ENCODE data around the gene APOBEC3A.
"Not testable (repeated sequence)": the region's sequence is repeated elsewhere in the genome, so short reads cannot be mapped to it uniquely, and the experiment has no call there.

The APOBEC3A gene

DNA sequence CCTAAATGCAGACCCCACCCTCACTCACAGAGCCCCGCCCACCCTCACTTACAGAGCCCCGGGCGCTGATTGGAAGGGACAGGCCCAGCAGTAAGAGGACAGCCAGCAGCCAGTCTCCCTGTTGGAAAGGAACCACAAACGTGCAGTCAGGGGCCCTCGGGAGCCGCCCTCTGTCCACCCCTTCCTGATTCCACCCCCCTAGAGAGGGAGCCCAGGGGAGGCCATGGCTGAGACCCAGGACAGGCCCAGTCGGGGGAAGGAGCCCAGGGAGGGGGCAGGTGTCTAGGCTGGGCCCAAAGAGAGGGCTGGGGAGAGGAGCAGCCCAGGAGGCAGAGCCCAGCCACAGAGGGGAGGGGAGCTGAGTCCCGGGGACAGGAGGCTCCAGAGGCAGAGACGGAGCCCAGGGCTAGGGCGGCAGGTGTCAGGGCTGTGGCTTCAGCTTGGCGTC is 5.9 kb downstream of the APOBEC3A start:
- not testable (repeated sequence) for DNase-seq

DNA sequence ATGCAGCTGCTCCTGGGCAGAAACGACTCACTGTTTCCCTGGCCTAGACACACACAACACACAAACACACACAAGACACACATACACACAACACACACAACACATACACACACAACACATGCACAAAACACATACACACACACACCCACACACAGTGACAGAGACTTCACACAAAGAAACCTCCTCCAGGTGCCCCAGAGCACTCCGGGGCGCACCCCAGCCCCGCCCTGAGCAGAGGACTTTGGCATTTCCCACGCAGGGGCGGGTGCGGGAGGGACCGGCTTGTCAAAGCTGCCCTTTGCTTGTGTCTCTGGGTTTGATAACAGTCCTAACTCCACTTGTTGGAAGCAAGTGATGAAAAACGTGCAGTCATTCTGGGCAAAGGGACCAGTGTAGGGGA is 6.5 kb downstream of the APOBEC3A start:
- no peak for DNase-seq

DNA sequence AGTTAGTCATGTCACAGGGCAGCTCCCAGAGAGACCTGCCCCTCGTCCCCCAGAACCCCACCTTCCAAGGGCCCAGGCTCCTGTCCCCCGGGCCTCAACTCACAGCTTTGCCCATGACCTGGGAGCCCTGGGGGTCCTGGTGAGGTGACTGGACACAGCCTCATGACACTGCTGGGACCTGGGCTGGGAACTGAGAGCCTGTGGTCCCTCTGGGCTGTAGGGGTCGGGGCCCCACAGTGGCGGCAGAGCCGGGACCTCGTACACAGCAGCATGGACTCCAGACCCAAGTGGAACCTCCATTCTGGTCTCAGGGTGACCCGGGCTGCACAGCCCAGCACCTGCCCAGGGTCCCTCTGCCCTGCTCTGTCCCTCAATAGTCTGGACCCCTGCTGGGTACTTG is 6.9 kb downstream of the APOBEC3A start:
- DNase-seq = no peak

DNA sequence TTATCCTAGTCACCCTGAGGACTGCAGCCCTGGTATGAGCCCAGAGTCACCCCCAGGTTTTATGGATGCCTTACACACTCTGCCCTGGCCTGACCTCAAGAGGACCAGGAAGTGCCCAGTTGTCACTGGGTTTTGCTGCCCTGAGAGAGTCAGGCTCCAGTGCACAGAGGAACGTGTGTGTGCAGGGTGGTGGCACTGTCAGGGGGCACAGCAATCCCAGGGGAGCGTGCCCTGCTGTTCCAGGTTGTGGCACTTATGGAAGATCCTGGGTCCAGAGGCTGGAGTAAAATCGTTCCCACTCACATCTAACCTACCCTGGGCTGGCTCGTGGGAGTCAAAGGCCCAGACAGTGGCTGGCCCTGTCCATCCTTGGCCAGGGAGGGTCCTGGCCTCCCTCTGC is 7.6 kb downstream of the APOBEC3A start:
- DNase-seq = no peak

DNA sequence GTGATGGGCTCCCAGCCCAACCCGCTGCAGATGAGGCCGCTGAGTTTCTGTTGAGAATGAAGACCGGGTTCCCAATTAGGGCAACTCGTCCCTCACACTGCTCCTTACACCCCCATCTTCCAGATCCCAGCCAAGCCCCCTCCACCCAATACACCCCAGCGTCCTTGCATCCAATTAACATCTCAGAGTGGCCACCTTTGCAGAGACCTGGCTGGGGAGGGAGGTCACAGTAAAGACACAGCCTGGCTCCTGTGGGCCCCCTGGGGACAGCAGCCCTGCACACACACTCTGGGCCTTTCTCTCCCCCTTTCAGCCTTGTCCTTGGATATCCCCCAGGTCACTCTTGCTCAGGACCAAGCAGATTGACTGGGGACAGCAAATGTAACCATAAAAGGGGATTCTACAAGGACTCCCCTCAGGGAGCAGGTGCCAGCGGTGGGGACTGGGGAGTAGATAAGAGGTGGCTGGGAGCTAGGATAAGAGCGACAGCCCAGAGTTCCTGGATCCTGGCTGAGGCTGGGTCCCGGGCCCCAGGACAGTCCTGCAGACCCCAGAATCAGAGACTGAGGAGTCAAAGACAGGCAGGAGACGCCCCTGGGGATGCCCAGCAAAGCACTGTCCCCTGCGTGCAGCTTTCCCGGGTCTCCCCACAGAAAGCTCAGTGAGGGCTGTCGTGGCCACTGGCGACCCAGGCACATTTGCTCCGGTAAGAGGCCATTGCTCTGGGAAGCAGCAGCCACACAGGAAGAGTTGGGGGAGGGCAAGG is 8.4 kb downstream of the APOBEC3A start:
- DNase-seq = no peak

DNA sequence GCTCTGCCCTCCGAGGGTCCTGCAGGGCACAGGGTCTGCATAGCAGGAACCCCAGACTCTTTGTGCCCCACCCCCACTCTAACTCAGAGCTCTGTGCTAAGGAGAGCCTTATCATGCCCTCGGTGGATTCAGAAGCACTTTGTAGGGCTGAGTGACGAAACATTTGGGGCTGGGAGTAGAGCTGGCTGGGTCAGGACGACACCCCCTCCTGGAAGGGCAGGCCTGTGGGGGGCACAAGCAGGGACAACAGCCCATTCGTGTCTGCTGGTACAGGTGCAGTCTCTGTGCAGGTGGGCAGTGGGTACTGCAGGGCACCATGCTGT is 8.9 kb downstream of the APOBEC3A start:
- no peak for DNase-seq

DNA sequence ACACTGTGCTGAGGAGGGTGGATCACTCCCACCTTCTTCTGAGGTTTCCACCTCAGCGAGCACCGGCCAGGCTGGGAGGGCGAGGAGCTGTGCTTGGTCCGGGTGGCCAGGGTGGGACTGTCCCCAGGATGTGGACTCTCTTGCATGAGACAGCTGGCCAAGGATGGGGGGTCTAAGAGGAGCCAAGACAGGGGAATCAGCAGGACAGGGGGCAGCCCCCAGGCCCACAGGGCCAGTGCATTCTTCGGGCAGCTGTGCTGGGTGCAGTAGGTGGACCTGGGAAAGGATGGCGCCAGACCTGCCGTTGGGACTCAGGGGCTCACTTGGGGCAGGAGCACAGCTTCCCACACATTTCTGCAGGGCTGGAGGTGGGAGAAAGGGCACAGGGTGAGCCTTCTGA is 9.5 kb downstream of the APOBEC3A start:
- DNase-seq = no peak

DNA sequence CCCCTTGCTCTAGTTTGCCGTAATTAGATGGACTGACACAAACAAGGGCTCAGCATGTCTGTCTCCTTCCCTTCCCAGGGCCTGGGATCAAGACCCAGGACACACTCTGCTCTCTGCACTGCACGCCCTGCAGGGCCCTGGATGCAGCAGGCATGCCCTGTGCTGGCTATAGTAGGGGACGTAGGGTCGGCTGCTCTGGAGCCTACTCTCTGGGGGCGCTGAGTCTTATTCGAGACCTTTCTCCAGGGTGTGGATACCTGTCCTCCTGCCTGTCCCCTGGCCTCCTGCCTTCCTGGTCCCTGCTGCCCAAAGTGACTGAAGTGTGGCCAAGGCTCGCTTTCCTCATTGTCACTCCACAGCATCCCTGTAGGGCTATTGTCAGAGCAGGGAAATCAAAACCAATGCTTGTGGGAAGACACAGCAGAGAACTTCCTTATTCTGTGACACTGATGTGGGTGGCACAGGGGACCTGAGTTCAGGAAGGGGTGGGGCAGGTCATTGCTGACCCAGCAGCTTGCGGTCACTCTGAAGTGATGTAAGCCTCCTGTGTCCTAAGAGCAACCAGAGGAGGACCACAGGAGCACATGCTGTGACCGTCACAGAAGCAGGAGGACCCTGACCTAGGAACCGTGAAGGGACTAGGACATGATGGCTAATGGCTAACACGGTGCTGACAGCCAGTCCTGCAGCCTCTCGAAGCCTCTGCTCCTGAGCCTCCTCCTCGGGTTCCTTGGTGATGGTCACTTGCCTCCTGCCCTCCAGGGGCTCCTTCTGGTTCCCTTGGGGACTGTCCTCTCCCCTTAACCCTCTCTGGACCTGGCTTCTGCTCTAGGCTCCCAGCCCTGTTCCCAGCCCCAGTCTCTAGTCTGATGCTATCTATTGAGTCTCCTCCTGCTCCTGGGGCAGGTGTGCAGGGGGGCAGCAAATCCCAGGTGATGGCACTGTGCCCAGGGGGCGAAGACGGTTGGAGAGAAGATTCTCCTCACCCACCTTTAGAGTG is 10.3 kb downstream of the APOBEC3A start:
- no peak for DNase-seq

DNA sequence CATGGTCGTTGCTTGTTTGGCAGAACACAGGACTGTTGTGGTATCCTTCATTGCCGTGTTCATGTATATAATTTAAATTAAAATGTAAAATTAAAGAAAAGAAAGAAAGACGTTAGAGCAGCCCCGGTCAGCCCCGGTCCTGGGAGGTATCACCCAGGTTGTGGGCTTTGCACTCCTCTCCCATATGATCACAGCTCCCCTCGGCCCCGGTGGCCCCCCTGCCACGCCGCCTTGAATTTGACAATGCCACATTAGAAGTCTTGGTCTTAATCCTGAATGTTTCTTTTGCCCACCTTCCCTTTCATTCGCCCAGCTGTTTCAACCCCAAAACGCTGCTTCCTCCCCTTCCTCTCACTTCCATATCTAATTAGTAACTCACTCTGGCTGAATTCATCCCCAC is 11.4 kb downstream of the APOBEC3A start:
- no peak for DNase-seq

DNA sequence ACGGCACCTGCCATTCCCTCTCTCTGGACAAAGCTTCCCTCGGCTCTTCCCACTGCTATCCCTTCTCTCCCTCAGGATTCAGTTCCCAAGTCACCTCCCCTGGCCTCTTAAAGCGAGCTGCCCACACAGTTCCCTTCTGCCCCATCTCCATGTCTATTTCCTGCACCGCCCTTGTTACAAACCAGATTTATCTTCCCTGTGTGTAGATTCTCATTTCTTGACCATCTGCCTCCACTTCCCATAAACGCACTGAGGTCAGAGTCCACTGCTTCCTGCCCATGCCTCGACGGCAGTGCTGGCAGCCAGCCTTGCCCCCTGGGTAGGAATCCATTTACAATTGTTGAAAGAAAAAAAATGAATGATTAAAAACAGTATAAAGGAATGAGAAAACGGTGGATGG is 13.1 kb downstream of the APOBEC3A start:
- DNase-seq = no peak

DNA sequence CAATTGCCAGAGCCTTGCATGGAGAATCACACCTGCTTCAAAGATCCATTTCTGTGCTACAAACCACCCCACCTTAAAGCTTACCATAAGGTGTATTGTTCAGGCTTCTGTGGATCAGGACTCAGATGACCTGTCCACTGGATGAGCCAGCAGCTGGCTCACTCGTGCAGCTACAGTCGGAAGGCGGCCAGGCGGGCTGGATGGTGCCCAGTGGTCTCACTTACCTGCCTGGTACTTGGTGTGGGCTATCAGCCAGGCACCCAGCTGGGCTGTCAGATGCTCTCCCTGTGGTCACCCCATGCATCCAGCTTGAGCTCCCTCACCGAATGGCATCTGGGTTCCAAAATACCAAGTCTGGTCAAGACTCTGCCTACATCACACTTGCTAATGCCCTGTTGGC is 13.8 kb downstream of the APOBEC3A start:
- DNase-seq = no peak

DNA sequence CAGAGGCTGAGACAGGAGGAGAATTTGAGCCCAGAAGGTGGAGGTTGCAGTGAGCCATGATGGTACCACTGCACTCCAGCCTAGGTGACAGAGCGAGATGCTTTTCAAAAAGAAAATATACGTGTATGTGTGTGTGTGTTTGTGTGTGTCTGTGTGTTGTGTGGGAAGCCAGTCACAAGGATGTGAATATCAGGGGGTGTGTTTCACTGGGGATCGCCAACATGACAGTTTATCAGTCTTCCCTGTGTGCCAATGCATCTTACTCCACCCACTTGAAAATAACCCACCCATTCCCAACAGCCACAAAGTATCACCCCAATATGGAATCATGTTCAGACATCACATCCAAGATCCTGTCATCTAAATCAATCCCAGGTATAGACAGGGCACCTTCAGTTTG is 14.4 kb downstream of the APOBEC3A start:
- no peak for DNase-seq

DNA sequence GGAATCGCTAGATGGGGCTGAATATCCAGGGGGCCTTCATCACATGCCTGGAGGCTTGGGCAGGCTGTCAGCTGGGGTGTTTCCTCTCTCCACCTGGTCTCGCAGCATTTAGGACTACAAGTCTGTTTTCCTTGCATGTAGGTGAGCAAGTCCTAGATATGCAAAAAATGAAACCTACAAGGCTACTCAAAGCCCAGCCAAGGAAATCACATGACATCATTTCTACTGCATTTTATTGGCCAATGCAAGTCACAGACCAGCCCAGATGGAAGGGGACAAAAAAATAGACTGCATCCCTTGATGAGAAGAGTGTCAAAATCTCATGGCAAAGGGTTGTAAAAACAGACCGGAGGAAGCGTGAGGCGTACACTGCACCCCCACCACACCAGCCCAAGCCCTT is 15.1 kb downstream of the APOBEC3A start:
- DNase-seq = no peak

DNA sequence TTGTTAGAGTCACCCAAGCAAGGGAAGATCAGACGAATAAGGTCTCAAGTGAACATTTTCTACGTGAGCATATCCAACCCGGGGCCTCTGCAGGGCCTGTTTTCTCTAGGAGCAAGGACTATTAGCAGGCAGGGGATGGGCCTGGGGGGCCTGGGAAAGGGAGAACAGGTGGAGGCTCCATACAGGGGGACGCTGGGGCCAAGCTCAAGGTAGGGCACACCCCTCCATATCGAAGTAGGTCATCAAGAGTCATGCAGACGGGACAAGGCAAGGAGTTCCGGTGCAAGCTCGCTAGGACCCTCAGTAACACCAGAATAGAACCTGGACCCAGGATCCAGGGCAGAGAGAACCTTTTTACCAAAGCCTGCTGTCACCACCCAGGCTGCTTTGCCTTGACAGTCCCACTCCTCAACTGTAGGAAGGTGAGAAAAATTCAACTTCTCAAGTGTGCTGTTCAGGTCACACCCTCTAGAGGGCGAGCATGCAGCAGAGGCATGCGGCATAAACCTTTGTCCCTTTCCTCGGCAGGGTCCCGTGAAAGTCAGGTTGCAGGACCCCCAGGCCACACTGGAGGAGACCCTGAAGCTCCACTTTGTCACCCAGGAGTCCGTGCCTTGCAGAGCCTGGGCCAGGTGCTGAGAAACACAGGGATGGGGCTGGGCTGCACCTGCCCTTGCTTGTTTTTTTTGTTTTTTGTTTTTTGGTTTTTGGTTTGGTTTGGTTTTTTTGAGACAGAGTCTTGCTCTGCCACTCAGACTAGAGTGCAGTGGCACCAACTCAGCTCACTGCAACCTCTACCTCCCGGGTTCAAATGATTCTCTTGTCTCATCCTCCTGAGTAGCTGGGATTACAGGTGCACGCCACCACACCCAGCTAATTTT is 16.1 kb downstream of the APOBEC3A start:
- no peak for DNase-seq

DNA sequence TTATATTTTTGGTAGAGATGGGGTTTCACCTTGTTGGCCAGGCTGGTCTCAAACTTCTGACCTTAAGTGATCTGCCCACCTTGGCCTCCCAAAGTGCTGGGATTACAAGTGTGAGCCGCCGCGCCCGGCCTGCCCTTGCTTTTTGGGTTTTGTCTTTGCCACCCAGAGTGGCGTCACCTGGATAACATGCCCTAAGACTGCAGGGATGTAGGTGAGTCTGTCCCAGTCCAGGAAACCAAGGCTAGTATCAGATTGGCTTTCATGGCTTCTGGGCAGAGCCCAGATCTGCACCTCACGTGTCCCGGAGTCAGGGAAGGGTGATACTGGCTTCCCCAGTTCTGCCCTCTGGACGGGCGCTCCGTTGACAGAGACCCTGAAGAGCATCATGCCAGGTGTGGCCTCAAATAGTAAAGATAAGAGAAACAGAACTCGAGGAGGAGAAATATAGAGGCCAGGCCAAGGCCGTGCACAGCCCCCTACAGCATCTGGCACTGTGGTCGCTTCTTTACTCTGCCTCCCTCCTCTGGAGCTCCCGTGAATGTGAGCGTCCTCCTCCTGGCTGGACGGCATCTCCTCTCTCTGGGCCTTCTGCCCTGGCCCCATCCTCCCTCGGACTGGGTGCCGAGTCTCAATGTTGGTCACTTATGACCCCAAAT is 16.9 kb downstream of the APOBEC3A start:
- DNase-seq = no peak

DNA sequence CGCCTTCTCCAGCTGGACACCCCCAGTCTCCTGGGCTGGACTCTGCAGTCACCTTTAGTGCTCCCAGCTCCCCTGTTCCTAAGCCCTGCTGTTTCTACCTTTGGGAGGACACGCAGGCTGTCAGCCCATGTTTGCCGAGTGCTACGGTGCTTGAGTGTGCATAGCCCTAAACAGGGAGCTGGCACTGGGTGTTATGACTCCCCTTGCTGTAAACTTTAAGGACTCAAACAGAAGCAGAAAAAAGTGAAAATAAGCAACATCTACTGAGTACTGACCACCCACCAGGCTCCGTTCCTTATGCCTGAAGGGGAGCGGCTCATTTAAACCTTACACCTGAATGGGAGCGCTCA is 17.4 kb downstream of the APOBEC3A start:
- no peak for DNase-seq

DNA sequence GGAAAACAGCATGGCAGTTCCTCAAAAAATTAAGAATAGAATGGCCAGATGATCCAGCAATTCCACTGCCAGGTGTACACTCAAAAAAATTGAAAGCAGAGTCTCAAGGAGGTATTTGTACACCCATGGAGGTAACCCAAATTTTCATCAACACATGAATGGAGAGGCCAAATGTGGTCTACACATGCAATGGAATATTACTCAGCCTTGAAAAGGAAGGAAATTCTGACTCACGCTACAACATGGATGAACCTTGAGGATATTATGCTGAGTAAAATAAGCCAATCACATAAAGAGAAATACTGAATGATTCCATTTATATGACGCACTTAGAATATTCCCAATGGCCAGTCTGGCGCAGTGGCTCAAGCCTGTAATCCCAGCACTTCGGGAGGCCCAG is 19.9 kb downstream of the APOBEC3A start:
- not testable (repeated sequence) for DNase-seq

DNA sequence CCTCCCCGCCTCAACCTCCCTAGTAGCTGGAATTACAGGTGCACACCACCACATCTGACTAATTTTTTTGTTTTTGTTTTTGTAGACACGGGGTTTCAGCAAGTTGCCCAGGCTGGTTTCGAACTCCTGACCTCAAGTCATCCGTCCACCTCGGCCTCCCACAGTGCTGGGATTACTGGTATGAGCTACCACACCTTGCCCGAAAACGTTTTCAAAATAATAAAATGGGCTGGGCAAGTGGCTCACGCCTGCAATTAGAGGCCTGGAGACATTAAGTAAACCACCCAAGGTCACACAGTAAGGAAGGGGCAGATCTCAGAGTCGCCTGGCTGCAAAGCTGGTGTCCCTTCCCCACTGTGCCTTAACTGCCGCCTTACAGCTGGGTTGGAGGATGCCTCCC is 23.2 kb downstream of the APOBEC3A start:
- DNase-seq = not testable (repeated sequence)

DNA sequence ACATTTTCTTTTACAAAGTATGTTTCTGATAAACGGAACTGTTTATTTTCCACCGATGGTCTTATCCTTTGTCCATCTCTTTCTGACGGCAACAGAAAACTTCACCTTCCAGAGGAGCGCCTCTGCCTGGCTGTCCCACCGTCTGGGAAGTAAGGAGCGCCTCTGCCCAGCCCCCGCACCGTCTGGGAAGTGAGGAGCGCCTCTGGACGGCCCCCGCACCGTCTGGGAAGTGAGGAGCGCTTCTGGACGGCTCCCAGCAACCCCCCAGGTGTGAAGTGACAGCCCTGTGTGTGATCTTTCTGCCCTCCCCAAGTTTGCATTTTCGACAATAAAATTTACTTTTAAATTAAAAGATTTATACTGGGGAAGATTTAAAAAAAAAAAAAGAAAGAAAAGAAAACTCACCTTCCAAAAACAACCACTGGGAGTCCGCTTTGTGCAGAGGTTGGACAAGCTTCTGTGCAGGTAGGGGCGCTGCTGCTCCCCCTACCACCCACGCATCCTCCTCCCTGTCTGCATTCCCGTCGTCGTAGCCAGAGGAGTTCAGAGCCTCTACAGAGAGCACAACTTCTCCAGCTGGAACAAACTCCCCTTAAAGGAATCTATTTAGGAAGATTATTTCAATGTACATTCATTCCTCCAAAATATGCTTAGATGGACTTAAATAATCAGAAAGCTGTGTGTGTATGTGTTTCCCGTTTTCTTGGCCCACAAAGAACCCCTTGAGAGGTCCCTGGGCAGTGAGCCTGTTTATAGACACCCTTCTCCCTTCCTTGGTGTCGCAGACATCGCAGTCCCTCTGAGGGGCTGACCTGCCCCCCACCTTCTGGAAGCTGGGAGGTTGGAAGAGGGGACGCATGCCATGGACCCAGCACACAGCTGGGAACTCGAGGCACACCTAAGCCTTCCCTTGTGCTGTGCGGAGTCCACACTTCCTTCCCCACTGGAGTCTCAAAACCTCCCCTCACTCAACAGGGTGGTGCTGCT is 23.9 kb downstream of the APOBEC3A start:
- DNase-seq = no peak

DNA sequence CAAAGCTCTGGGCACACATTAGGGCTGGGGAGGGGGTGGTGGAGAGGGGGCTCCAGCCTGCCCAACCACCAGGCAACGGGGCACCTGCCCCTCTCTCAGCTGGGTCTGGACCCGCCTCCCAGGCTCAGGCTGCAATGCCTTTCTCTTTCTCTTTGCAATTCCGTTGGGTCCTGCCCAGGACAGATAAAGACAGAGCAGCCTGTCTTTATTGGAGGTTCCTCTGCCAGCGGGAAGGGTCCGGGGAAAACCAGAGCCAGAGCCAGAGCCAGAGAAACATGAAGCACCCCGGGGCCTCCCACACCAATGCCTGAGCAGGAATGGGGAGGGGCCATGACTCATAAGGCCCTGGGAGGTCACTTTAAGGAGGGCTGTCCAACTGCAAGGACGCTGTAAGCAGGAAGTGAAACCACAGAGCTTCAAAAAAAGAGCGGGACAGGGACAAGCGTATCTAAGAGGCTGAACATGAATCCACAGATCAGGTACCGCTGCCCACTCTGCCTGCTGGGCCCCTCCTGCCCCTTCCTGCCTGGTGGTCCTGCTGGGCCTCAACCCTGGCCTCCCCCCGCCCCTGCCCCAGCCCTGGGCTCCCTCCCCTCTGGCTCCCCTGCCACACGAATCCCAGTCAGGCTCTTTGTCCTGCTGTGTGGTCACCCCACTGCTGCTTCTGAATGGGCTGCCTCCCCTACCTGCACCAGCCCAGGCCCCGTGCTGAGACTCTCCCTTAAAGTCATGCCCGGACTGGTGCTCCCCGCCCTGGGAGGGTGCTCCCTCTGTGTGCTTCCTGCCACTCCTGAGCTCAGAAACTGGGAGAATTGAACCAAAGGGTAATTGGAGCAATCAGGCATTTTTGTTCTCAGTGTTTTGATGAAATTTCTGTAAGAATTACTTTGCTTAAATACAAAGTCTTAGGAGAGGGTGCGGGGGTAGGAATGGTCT is 24.9 kb downstream of the APOBEC3A start, which contains the start of gene APOBEC3B:
Gene APOBEC3B (plus strand): TSS at position 356 of the 936 bp plus-strand sequence. CDS start 107 bp downstream, at position 463.
- no peak for DNase-seq
